ENCODE results near the gene PLA2R1. TPM values are rescaled to one million over a fixed set of nuclear protein-coding genes. Genes with fewer than 3 reads are reported as not detected.
A peak's percentile ranks its signal among the peaks of the same experiment; 100 is the strongest.

The PLA2R1 gene
- total and polyA plus RNA-seq, 10 donors: 1.3 to 17.0 (median 10.1) TPM

GRCh38 chr2:160061944-160062291 lies 497 bp downstream of the PLA2R1 start:
- Histone ChIP-seq H3K9me3 (no peaks in the 10 kb centered on the region), H3K36me3 (no peaks in the 10 kb centered on the region), H3K4me3 (peak overlapping the region; percentile 43 to 76 (median 52)), H3K27me3 (replicated peaks in 1 of 7) (peaks cover 0 to 41% (median 10%) of the 10 kb centered on the region in 7 donors), H3K4me1 (peaks cover 0 to 34% (median 19%) of the 10 kb centered on the region in 6 donors), H3K27ac (peak overlapping the region in 7 of 8 donors; percentile 58 to 78 (median 70))
- TF ChIP-seq POLR2AphosphoS5 (IDR thresholded peaks at IDR 0.05): no peak
- no peak for TF ChIP-seq POLR2A (IDR thresholded peaks at IDR 0.05)
- peak; percentile 77 for DNase-seq
- 2 to 7% (median 3%) methylated on average over 14 to 27 of the region's 27 CpGs for WGBS, 5 donors
- intact Hi-C loops (cut with DNase I; ENCODE audit: low total_unique reads): no loop called here

GRCh38 chr2:160061533-160061932 lies 882 bp downstream of the PLA2R1 start:
- intact Hi-C loops (cut with DNase I; ENCODE audit: low total_unique reads): no loop called here
- 76 to 85% (median 79%) methylated on average over 17 to 18 of the region's 18 CpGs for WGBS, 5 donors
- Histone ChIP-seq H3K4me3 (peak overlapping the region; percentile 43 to 76 (median 52)), H3K27me3 (replicated peaks in 1 of 7) (peaks cover 0 to 41% (median 10%) of the 10 kb centered on the region in 7 donors), H3K27ac (peak overlapping the region in 6 of 8 donors; percentile 58 to 78 (median 68)), H3K9me3 (no peaks in the 10 kb centered on the region), H3K4me1 (peaks cover 0 to 34% (median 19%) of the 10 kb centered on the region in 6 donors), H3K36me3 (no peaks in the 10 kb centered on the region)
- TF ChIP-seq POLR2AphosphoS5 (IDR thresholded peaks at IDR 0.05): no peak
- TF ChIP-seq CTCF (IDR thresholded peaks at IDR 0.05 in 8 of 11, conservative IDR thresholded peaks at IDR 0.05 in 3 of 11): no peak
- no peak for TF ChIP-seq POLR2A (IDR thresholded peaks at IDR 0.05)
- DNase-seq: no peak

GRCh38 chr2:160060297-160060696 lies 2.1 kb downstream of the PLA2R1 start:
- Histone ChIP-seq H3K4me3 (peak overlapping the region in 1 of 8 donors; percentile 76), H3K36me3 (no peaks in the 10 kb centered on the region), H3K27me3 (replicated peaks in 1 of 7) (peaks cover 0 to 41% (median 10%) of the 10 kb centered on the region in 7 donors), H3K9me3 (no peaks in the 10 kb centered on the region), H3K4me1 (peaks cover 0 to 34% (median 19%) of the 10 kb centered on the region in 6 donors), H3K27ac (no peak overlapping the region)
- intact Hi-C loops (cut with DNase I; ENCODE audit: low total_unique reads): no loop called here
- TF ChIP-seq CTCF (IDR thresholded peaks at IDR 0.05 in 8 of 11, conservative IDR thresholded peaks at IDR 0.05 in 3 of 11): no peak
- TF ChIP-seq POLR2AphosphoS5 (IDR thresholded peaks at IDR 0.05): no peak
- no peak for TF ChIP-seq POLR2A (IDR thresholded peaks at IDR 0.05)
- 96 to 100% (median 97%) methylated on average over 2 of the region's 2 CpGs for WGBS, 5 donors
- no peak for DNase-seq

- no peaks in the 10 kb centered on the region for H3K36me3 ChIP-seq
- H3K9me3 ChIP-seq: no peaks in the 10 kb centered on the region
- peaks cover 0 to 23% (median 7%) of the 10 kb centered on the region in 7 donors for H3K27me3 ChIP-seq (replicated peaks in 1 of 7)
- 56 to 85% (median 65%) methylated on average over 2 of the region's 2 CpGs for WGBS, 5 donors
- intact Hi-C loops (cut with DNase I; ENCODE audit: low total_unique reads): no loop called here
- no peak overlapping the region for H3K27ac ChIP-seq
- TF ChIP-seq POLR2AphosphoS5 (IDR thresholded peaks at IDR 0.05) (no peak), CTCF (IDR thresholded peaks at IDR 0.05 in 8 of 11, conservative IDR thresholded peaks at IDR 0.05 in 3 of 11) (no peak)
- H3K4me1 ChIP-seq: peaks cover 0 to 19% (median 13%) of the 10 kb centered on the region in 6 donors
- DNase-seq: no peak
- no peak overlapping the region for H3K4me3 ChIP-seq
Observed at GRCh38 chr2:160057356-160057755, 5.1 kb downstream of the PLA2R1 start.

GRCh38 chr2:160055726-160056108 lies 6.7 kb downstream of the PLA2R1 start:
- intact Hi-C loops (cut with DNase I; ENCODE audit: low total_unique reads): no loop called here
- H3K9me3 ChIP-seq: no peaks in the 10 kb centered on the region
- no peak for TF ChIP-seq CTCF (IDR thresholded peaks at IDR 0.05 in 8 of 11, conservative IDR thresholded peaks at IDR 0.05 in 3 of 11)
- no peak for TF ChIP-seq POLR2A (IDR thresholded peaks at IDR 0.05)
- no peak for TF ChIP-seq POLR2AphosphoS5 (IDR thresholded peaks at IDR 0.05)
- no peak for DNase-seq
- H3K4me1 ChIP-seq: peaks cover 0 to 19% (median 8%) of the 10 kb centered on the region in 6 donors
- peaks cover 0 to 6% (median 0%) of the 10 kb centered on the region in 7 donors for H3K27me3 ChIP-seq (replicated peaks in 1 of 7)
- no peak overlapping the region for H3K27ac ChIP-seq
- 83 to 93% (median 90%) methylated on average over 7 of the region's 7 CpGs for WGBS, 5 donors
- no peak overlapping the region for H3K4me3 ChIP-seq
- H3K36me3 ChIP-seq: no peaks in the 10 kb centered on the region
